GM12878 (cell line): ENCODE results near the gene RGS6.

Experiments
- BCL11A ChIP-seq: IDR thresholded peaks from 2 replicates; pipeline ENCODE4 v1.6.1; 2011; ENCODE audit warnings: low read depth, low read length
- BHLHE40 ChIP-seq, 2 experiments: fragments of 450-650 bp in 1 of 2; IDR thresholded peaks; 2 replicates each; pipeline ENCODE4 v1.6.1; 2011 to 2017; ENCODE audit warnings: low read depth in 2 of 2, borderline replicate concordance in 1 of 2, improper control_type of control experiment in 1 of 2, low read length in 1 of 2, mild to moderate bottlenecking in 1 of 2
- CHD1 ChIP-seq: IDR thresholded peaks from 2 replicates; pipeline ENCODE4 v1.6.1; 2012; ENCODE audit warnings: low read depth, low read length, improper control_type of control experiment
- HDAC6 ChIP-seq: fragments of 200-600 bp; sonication (generic); IDR thresholded peaks from one replicate; pipeline ENCODE4 v1.8.0; 2017; ENCODE audit warnings: antibody characterized with exemption; ENCODE audit not compliant: unreplicated experiment
- MYC ChIP-seq: IDR thresholded peaks from 2 replicates; pipeline ENCODE4 v1.6.1; 2011; ENCODE audit warnings: mild to moderate bottlenecking, low read length, moderate library complexity, inconsistent platforms; ENCODE audit not compliant: insufficient read depth, insufficient replicate concordance, insufficient read length, severe bottlenecking
- TF ChIP-seq, protein P1 (sequence below), 3 experiments: IDR thresholded peaks in 2 of 3; conservative IDR thresholded peaks in 1 of 3; 2 replicates each; pipeline ENCODE4 v1.5.1; 2011; ENCODE audit warnings: low read depth in 3 of 3, low read length in 3 of 3, mild to moderate bottlenecking in 3 of 3, control low read depth in 2 of 3, moderate library complexity in 2 of 3, inconsistent platforms in 1 of 3, mixed read lengths in 1 of 3; ENCODE audit not compliant: control insufficient read depth in 2 of 3, insufficient read depth in 1 of 3; ENCODE audit errors: extremely low read depth in 1 of 3

DNA sequence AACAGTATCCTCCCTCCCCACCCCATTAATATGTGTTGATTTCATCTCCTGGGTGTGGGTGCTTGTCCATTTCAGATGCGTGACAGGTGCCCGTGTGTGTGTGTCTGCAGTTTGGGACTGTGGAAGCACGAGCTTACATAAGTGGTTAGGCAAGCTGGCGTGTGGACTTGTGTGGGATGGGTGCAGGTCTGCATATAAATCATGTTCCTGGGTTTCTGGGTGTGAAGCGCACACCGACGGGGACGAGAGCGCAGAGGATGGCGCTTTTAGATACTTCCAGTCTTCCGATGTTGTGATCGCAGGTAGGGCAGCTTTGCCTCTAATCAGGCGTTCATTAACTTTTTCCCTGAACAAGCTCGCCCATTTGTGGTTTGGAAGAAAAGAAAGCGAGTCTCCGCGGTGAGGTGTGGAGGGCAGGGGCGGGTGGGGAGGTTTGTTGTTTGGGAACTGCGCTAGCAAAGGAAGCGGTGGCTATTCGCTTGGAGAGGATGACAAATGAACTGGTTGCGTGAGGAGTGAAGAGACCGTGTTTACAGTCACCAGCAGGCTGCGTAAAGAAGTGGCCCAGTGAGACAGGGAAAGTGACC lies 865 bp downstream of the RGS6 start:
- TF ChIP-seq, protein P1, sequence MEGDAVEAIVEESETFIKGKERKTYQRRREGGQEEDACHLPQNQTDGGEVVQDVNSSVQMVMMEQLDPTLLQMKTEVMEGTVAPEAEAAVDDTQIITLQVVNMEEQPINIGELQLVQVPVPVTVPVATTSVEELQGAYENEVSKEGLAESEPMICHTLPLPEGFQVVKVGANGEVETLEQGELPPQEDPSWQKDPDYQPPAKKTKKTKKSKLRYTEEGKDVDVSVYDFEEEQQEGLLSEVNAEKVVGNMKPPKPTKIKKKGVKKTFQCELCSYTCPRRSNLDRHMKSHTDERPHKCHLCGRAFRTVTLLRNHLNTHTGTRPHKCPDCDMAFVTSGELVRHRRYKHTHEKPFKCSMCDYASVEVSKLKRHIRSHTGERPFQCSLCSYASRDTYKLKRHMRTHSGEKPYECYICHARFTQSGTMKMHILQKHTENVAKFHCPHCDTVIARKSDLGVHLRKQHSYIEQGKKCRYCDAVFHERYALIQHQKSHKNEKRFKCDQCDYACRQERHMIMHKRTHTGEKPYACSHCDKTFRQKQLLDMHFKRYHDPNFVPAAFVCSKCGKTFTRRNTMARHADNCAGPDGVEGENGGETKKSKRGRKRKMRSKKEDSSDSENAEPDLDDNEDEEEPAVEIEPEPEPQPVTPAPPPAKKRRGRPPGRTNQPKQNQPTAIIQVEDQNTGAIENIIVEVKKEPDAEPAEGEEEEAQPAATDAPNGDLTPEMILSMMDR (IDR thresholded peaks at IDR 0.05 in 2 of 3, conservative IDR thresholded peaks at IDR 0.05 in 1 of 3; ENCODE audit: control insufficient read depth in 2 of 3, extremely low read depth in 1 of 3, insufficient read depth in 1 of 3, low read depth in 3 of 3, low read length in 3 of 3), result 0 out of 6 replicates have a peak, but pooled peaks of 1 of the 3 experiments have one; percentile 7
- TF ChIP-seq CHD1, result no peak
- TF ChIP-seq BCL11A, result 0 out of 2 replicates have a peak, but pooled peaks have one; percentile 16
- TF ChIP-seq BHLHE40 (IDR thresholded peaks at IDR 0.05; ENCODE audit: borderline replicate concordance in 1 of 2, low read depth in 2 of 2, low read length in 1 of 2), result no peak; a peak in 1 of 4 replicates
- no peak for TF ChIP-seq MYC
- no peak for TF ChIP-seq HDAC6
